Parietal lobe (tissue), 2 donors: Measurements from ENCODE around the gene CCDC18. TPM values are rescaled to one million over a fixed set of nuclear protein-coding genes. Genes with fewer than 3 reads are reported as not detected.

Source experiments
- small RNA-seq: library from RNA; depleted of rRNA; stranded (forward); fragments of <200 nt; gene quantifications from one replicate; pipeline ENCODE3, GENCODE V24; 2014; ENCODE audit warnings: low replicate concordance
- total RNA-seq: library from RNA; depleted of rRNA; stranded (reverse); fragments of >200 nt; gene quantifications from one replicate; pipeline ENCODE4 v1.2.3, GENCODE V29; 2014

CCDC18 gene, protein sequence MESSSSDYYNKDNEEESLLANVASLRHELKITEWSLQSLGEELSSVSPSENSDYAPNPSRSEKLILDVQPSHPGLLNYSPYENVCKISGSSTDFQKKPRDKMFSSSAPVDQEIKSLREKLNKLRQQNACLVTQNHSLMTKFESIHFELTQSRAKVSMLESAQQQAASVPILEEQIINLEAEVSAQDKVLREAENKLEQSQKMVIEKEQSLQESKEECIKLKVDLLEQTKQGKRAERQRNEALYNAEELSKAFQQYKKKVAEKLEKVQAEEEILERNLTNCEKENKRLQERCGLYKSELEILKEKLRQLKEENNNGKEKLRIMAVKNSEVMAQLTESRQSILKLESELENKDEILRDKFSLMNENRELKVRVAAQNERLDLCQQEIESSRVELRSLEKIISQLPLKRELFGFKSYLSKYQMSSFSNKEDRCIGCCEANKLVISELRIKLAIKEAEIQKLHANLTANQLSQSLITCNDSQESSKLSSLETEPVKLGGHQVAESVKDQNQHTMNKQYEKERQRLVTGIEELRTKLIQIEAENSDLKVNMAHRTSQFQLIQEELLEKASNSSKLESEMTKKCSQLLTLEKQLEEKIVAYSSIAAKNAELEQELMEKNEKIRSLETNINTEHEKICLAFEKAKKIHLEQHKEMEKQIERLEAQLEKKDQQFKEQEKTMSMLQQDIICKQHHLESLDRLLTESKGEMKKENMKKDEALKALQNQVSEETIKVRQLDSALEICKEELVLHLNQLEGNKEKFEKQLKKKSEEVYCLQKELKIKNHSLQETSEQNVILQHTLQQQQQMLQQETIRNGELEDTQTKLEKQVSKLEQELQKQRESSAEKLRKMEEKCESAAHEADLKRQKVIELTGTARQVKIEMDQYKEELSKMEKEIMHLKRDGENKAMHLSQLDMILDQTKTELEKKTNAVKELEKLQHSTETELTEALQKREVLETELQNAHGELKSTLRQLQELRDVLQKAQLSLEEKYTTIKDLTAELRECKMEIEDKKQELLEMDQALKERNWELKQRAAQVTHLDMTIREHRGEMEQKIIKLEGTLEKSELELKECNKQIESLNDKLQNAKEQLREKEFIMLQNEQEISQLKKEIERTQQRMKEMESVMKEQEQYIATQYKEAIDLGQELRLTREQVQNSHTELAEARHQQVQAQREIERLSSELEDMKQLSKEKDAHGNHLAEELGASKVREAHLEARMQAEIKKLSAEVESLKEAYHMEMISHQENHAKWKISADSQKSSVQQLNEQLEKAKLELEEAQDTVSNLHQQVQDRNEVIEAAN (N-terminal part only)
- 9.1 TPM for total RNA-seq

DNA sequence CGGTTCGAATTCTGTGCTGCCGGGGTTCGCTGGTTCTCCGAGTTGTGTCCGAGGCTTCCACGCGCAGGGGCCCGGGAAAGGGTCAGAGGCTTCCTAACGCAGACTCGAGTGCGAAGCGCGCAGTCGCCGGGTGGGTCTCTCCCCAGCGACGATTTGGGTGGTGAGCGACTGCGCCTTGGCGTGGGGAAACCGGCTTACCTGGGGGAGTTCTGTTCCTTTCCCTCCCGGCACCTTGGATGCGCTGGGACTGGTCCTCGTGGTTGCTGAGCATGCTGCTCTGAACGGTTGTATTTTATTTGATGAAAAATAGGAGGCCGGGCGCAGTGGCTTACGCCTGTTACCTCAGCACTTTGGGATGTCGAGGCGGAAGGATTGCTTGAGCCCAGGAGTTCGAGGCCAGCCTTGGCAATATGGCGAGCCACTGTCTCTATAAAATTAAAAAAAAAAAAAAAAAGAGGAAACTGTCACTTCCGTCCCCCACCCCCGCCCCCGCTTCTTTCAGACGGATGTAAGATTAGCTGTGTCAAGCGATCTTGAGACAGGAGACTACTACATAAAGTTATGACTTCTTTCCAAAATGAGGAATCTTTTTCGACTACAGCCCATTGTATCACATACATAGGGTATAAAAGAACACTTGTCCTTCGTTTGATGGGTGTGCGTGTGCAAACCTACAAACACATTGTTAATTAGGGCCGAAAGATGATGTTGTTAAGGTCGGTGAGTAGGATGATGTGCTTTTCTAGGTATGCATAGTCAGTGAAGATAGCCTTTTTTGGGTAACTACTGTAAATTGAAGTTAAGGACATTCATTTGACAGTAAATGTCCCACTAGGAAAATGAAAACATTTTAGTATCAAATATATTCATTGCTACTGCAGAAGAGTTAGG lies at the start of gene CCDC18:
Gene CCDC18, plus strand, starts transcription at position 2 of the 891 bp plus-strand sequence. CDS start 2,638 bp downstream, outside the sequence.

DNA sequence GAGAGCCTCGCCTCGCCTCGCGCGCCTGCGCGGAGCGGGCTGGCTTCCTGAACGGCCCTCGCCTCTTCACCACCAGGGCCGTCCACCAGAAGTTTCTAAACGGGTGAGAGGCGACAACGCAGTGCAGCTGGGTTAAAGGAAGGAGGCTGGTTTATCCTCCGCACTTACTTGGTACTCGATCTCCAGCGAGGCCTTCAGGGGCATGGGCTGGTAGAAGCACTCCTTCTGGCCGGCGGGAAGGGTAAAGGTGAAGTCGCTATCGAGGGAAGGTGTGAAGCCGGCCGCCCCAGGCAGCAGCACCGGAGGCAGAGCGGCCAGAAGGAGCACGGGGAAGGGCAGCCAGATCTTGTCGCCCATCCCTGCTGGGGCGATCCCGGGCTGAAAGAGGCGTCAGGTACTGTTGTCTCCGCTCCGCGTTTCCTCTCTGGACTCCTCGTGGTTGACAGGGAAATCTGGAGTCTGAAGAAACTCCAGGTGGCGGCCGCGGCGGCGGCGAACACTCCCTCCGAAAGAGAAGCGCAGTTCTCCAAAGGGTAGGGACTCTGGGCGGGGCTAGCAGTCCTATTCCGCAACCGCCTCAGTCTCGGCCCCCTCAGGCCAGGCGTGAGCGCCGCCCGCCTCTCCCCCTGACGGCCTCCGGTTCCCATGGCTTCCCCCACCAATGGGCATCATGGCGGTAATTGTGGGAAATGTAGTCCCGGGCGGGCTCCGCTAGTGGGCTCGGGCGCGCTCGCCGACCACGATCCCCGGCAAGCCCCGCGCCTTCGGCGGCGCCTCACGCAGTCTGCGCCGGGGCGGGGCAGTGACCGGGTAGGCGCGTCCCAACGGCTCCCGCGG lies 420 bp upstream of the CCDC18 start, which contains the start of gene TMED5:
Gene TMED5, minus strand, starts transcription at position 528 of the 837 bp plus-strand sequence. Its CDS starts 171 bp downstream, at position 357.

Small RNAs within 50 kb of the gene (small RNA-seq; reads per million reads assigned to genes)
- gene AC126124.1: not detected
- not detected for gene AL139421.1

Other genes with a start within 250 kb of the CCDC18 start
- gene DIPK1A, start 219.3 kb upstream of the CCDC18 start, total RNA-seq: 17.2 TPM
- gene MTF2, start 101.4 kb upstream of the CCDC18 start, total RNA-seq: 133 TPM
- 45.1 TPM for gene TMED5, start 311 bp upstream of the CCDC18 start, total RNA-seq
- 25.7 TPM for gene DR1, start 165.2 kb downstream of the CCDC18 start, total RNA-seq